Measurements from ENCODE around the gene CMTR1. TPM values are rescaled to one million over a fixed set of nuclear protein-coding genes. Genes with fewer than 3 reads are reported as not detected.

The CMTR1 gene
- total RNA-seq, 1 experiment from 2014 or later: 28.7 TPM

DNA sequence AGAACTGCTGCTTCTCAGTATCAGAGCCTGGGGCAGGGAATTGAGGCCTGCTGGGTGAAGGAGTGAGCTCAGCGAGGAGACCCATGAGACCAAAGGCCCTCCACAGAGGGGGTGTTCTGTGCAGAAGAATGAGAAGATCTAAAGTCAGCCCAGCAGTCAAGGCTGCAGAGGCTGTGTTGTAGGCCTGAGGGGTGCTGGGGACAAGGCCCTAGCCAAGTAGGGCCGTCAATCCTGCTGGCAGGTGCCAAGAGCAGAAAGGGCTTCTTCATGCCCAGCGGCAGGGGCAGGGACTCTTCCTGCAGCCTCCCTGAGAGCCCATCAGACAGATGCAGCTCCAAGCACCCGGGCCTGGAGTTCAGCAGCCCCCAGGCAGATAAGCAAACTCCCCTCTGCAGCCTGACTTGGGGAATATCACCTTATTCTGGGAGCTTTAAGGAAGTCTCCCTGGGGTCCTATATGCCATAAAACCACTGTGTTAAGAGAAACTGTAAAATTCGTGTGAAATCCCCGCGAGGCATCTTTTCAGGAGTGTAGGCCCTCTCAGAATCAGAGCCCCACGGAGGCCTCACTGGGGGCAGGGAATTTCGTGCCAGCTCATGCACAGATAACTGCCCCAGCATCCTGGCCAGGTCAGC, 57.6 kb downstream of the CMTR1 start:
- Histone ChIP-seq H3K27ac (ENCODE audit: low read depth, low read length) (no peak overlapping the region), H3K36me3 (ENCODE audit: control insufficient read depth in 1 of 2, insufficient read depth in 2 of 2, low read length in 2 of 2) (no peaks in the 10 kb centered on the region), H3K4me1 (ENCODE audit: control insufficient read depth in 1 of 2, insufficient read depth in 2 of 2, low read length in 2 of 2) (no peaks in the 10 kb centered on the region), H3K9me2 (ENCODE audit: insufficient read depth) (no peaks in the 10 kb centered on the region), H3K9ac (ENCODE audit: low read length) (no peak overlapping the region), H3K79me2 (ENCODE audit: insufficient read depth, low read length) (no peaks in the 10 kb centered on the region; the same call in 1 of the 2 replicates), H2AFZ (ENCODE audit: low read depth, low read length, poor library complexity, severe bottlenecking) (no peak overlapping the region), H3K4me3 (replicated peaks in 1 of 2; ENCODE audit: low read depth in 1 of 2, low read length in 2 of 2) (no peak overlapping the region), H3K9me3 (ENCODE audit: control insufficient read depth in 1 of 2, insufficient read depth in 1 of 2, low read depth in 1 of 2, low read length in 2 of 2) (no peaks in the 10 kb centered on the region), H4K20me1 (ENCODE audit: insufficient read depth) (no peaks in the 10 kb centered on the region), H3K27me3 (ENCODE audit: insufficient read depth, low read length) (no peaks in the 10 kb centered on the region), H3K4me2 (ENCODE audit: low read length) (no peak overlapping the region)
- ATAC-seq: no peak
- POLR2A ChIA-PET: no interaction called here
- RAD21 ChIA-PET (ENCODE audit: low non-redundant PET in 1 of 2, low total read pairs in 2 of 2, uncharacterized antibody in 2 of 2, unreplicated experiment in 2 of 2): no interaction called here
- DNase-seq (ENCODE audit: low read depth, low spot score): no peak
- intact Hi-C loops (cut with micrococcal nuclease): no loop called here
- no peak for TF ChIP-seq SP1 (IDR thresholded peaks at IDR 0.05; ENCODE audit: low read depth)
- no peak for TF ChIP-seq JUND (IDR thresholded peaks at IDR 0.05)
- TF ChIP-seq, protein P1, sequence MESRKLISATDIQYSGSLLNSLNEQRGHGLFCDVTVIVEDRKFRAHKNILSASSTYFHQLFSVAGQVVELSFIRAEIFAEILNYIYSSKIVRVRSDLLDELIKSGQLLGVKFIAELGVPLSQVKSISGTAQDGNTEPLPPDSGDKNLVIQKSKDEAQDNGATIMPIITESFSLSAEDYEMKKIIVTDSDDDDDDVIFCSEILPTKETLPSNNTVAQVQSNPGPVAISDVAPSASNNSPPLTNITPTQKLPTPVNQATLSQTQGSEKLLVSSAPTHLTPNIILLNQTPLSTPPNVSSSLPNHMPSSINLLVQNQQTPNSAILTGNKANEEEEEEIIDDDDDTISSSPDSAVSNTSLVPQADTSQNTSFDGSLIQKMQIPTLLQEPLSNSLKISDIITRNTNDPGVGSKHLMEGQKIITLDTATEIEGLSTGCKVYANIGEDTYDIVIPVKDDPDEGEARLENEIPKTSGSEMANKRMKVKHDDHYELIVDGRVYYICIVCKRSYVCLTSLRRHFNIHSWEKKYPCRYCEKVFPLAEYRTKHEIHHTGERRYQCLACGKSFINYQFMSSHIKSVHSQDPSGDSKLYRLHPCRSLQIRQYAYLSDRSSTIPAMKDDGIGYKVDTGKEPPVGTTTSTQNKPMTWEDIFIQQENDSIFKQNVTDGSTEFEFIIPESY (IDR thresholded peaks at IDR 0.05; ENCODE audit: extremely low read depth, insufficient replicate concordance, low read length): no peak
- TF ChIP-seq, protein P2, sequence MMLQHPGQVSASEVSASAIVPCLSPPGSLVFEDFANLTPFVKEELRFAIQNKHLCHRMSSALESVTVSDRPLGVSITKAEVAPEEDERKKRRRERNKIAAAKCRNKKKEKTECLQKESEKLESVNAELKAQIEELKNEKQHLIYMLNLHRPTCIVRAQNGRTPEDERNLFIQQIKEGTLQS (IDR thresholded peaks at IDR 0.05): no peak
- no peak for TF ChIP-seq CEBPB (IDR thresholded peaks at IDR 0.05; ENCODE audit: low read depth)
- no peak for TF ChIP-seq FOSL1 (IDR thresholded peaks at IDR 0.05; ENCODE audit: low read depth)
- TF ChIP-seq YY1 (IDR thresholded peaks at IDR 0.05; ENCODE audit: extremely low read depth, insufficient replicate concordance, low read depth, low read length): no peak
- no peak for TF ChIP-seq SIN3A (IDR thresholded peaks at IDR 0.05; ENCODE audit: low read depth)
- no peak for TF ChIP-seq TCF7L2 (IDR thresholded peaks at IDR 0.05; ENCODE audit: borderline replicate concordance, extremely low read depth, insufficient read depth, insufficient read length)
- TF ChIP-seq ZNF274 (IDR thresholded peaks at IDR 0.05; ENCODE audit: low read depth, low read length): no peak
- CTCF ChIA-PET: no interaction called here
- no TSS peak for BruUV-seq (replicated peaks)

All from HCT116 (cell line).